Stimulated activated CD8-positive, alpha-beta memory T cell treated with anti-CD3 and anti-CD28 coated beads, Interleukin-15, amount 100 ng/mL, for 48 hours (primary cell): Measurements from ENCODE around the gene YPEL2.

Experiments
- DNase-seq, 2 donors: peaks; one replicate each; pipeline ENCODE4 v3.0.0-alpha.2; 2020; ENCODE audit warnings: low read depth in 2 of 2

The YPEL2 gene

DNA sequence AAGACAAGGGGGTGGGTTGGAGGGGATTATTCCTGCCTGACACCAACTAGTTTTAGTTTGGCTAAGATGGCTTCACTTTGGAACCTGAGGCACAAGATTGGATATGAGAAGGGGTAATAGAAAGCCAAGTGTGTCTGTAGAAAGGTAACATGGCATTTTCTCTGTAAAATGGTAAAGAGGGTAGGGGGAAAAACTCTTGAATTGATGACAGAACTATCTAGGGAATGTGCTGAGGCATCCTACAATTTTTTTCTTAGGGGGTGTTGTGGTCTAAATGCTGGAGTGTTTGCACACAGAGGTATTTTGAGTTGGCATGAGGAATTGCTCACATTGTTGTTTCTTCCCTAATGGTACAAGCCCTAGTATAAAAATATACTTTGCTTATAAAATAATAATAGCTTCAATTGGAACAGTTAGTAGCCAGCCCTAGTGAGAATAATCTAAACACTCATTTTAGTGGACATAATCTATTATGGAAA lies 25.8 kb downstream of the YPEL2 start:
- no peak for DNase-seq

DNA sequence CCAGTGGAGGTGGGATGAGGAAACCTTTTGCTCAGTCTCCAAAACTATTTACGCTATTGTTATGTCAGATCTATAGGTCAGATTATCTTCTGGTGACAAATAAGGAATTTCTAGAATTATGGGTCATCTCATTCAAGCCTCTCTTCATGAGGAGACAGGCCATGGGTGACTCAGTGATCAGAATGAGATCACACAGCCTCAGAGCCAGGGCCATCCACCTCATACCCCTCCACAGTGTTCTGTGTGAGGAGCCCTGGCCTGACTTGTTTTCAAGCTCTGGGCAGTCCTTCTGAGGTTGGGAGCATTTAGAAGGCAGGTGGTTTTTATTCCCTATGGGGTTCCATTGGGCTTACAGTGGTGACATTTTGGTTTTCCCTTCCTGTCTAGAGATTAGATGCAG lies 26.5 kb downstream of the YPEL2 start:
- DNase-seq, result peak in 1 of 2 donors; percentile 37

DNA sequence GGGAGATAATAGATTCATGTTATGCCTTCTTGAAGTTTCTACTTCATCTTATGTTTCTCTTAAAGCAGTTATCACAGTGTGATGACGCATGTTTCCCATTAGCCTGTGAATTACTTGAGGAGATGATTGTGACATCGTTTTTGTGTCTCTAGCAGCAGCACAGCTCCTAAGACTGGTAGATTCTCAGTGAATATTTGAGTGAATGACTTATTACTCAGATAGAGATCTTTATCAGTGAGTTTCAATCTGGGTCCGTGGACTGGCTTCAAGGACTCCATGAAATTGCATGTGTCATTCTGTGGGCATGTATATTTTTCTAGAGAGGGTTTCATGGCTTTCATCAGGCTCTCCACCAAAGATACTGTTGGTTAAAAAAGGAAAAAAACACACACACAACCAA lies 29.9 kb downstream of the YPEL2 start:
- DNase-seq, result peak in 1 of 2 donors; percentile 15

DNA sequence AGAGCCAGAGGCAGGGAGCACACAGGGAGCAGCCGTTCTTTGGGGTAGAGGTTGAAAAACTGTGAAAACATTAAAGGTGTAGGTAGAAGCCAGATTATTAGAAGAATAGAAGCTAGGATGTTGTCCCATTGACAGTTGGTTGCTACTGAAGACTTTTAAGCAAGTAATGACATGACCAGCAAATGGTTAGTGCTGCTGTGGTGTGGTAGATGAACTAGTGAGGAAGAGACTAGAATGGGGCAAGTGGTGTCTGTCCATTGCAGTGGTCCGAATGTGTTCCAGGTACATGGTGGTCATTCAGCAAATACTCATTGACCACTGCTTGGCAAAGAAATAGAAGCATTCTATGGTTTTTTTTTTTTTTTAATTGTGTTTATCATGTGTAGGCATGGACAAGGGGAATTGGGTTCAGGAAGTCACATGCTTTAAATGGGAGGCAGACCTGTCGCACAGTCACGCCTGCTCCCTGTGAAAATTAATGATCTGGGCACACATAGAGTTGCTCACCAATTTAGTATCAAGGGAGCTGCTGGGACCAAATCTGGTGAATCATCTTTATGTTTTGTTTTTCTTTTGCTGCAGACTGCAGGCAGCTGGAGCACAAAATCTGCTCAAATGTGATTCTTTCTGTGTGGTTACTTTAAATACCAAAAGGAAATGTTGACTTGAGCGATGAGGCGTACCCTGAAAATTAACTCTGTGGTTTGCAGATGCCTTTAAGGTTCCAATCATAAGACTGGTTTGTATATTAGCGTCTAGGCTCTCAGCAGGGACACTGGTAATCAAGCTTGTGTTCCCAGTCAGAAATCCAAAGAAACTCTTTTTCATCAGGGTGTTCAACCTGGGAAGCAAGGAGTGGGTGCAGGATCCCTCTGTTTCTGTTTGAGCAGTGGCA lies 30.7 kb downstream of the YPEL2 start:
- peak in 1 of 2 donors; percentile 16 for DNase-seq

DNA sequence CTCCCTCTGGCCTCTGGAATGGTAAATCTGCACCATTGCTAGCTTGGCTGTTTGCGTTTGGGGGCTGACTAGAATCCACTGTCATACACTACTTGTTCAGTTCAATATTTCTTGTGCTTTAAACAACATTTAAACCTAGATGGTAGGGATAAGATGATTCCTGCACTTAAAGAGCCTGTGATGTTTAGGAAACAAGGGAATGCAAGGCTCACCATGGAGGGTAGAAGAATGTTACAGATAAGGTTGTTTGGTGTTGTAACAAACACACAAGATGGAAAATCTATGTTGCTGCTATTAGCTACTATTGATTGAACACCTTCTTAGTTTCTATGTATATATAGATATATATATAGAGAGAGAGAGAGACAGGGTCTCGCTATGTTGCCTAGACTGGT lies 31.4 kb downstream of the YPEL2 start:
- DNase-seq, result no peak

DNA sequence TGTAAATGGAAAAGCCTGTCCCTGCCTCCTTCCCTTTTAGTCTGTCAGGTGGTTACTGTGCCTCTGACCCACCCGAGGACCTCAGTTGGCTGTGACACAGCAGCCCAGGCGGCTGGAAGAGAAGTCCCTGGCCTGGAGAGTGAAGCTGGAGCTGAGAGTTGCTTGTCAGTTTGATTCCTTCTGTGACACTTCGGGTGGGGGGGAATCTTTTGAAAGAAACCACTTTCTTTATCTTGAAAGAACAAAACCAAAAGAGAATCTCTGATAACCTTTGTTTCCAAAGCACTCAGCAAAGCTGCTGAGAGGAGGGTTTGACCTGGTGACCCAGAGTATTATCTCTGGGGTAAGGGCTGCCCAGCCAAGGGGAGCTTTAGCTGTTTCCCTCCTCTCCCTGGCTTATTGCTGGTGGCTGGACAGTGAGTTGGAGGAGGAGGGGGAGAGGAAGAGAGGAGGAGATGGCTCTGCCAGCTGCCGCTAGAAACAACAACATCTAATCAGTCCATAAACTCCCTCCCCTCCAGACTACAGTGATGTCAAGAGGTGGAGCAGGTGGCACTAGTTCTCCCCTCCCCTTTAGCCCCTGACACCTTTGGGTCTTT lies 34.0 kb downstream of the YPEL2 start:
- DNase-seq, result no peak

DNA sequence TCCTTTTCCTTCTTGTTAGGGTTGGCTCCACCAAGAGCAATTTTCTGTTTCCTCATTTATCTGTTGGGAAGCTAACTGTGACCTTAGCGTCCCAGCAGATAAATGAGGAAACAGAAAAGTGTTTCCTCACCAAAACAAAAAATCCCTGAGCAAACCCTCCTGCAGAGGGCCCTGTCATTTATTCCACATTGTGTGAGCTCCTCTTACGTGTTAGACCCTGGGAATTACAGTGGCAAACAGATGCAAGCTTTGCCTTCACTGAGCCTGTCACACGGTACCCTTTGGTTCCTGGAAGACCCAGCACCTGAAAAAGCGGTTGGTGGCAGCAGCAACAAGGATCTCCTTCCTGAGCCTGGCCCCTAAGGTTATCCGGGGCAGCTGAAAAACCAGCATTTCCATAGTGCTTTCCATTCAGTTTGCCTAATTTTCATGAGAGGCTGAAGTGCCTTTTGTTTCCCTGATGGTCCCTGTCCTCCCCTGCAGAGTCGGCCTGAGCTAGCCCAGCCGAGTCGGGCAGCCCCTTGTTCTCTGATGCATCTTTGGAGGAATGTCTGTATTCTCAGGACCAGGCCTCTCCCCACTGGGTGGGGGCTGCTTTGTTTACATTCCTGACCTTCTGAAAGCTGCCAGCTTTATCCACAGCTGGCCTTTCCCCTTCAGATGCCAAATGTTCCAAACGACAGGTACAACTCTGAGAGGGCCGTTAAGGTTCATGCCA lies 34.7 kb downstream of the YPEL2 start:
- DNase-seq, result no peak

DNA sequence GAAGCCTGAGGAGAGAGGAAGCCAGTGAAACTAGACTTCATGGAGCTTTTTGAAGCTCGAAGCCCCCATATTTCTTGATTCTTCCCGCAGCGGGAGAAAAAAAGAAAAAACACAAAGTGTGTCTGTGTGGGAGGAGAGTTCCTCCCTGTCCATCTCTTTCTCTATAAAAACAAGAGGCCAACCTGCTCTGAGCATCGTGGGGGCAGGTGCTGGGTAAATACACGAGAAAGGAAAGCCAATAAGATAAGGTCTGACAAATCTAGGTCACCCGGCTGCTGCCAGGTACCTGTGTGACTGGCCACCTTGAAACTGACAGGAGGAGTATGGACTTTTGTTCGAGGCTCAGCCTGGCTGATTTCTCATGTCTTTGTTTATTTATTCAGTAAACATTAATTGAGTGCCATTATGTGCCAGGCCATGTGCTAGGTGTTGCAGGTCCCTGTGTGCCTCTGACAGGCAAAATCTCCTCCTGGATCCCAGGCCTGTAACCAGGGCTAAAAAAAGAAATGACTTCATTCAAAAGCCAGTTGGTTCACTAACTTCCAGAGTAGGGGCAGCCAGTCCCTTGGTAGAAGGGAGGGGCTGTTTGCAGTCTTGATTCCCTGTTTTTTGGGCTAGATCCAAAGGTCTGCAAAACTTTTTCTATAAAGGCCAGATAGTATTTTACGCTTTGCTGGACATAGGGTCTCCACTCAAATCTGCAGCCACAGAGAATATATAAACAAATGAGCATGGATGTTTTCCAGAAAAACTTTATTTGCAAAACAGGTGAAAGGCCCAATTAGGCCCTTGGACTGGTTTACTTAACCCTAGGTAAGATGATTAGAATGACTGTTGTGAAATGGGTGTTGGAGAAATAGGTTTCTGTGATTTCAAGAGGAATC lies 35.6 kb downstream of the YPEL2 start:
- DNase-seq, result no peak

DNA sequence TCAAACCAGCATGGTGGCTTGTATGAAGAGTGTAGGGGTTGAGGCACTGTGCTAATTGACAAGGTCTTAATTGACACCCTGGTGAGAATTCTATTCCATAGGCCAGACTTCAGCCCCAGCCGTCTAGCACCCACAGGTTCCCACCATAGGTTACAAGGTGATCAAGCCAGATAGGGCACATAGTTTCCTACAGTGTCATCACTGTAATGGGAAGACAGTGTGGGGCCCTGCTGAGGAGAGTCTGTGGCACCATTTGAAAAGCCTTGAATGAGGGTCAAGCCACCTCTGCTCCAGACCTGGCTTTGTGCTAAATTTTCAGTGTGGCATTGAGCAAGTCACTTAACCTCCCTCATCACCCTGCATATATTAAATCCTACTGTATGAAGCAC lies 36.2 kb downstream of the YPEL2 start:
- DNase-seq, result no peak

DNA sequence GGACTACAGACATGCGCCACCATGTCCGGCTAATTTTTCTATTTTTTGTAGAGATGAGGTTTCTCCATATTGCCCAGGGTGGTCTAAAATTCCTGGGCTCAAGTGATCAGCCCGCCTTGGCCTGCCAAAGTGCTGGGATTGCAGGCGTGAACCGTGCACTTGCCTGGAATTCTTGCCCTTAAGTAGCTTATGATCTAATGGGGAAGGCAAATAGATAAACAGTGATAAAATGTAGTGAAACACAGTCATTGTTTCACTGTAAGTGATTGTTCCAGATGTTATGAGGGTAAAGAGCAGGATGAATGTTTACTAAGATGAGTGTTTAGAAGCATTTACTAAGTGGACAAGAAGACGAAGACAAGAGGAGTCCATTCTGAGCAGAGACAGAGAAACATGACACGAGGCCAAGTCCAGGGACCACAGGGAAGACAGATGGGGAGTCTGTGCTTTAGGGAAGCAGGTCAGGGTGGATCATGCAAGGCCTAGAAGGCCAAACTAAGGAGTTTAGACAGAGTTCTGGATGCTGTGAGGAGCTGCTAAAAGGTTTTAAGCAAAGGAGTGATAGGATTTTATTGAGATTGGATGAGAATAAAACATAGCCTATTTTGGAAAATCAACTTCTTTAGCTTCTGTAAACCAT lies 36.9 kb downstream of the YPEL2 start:
- no peak for DNase-seq

DNA sequence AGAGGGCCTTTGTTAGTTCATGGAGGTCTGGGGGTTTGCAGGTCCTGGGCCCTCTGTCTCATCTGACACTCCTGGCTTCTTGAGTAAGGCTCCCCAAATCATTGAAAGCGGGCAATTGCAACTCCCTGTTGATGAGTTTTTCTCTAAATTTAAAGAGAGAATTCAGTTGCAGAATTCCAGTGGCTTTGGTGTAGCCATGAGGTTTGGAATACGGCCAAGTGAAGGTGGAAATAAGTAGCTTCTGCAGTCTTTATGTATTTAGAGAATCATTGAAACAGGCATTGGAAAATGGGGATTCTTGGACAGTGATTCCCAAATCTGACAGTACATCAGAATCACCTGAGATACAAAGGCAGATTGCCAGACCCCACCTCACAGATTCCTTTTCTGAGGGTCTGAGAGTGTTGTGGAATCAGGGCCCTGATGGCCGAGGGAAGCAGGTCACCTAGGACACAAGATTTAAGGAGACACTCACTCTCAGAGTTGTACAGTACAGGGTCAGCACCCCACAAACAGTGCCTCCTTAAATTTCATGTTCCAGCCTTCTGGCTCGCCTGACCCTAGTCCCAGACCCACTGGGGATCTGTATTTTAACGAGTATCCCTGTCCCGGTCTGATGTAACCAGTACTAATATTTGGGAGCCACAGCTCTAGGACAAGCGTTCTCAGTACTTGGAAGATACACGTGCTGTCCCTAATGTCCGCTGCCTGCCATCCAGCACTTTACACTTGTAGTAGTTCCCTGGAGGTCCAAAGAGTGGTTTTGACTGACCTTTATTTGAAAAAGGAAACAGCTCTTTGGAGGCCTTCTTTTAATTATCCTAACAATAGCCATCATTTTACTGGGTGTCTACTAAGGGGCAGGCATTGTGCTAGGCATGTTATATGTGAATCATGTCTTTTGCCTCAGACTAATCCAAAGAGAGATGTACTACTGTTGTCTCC lies 37.8 kb downstream of the YPEL2 start:
- no peak for DNase-seq

DNA sequence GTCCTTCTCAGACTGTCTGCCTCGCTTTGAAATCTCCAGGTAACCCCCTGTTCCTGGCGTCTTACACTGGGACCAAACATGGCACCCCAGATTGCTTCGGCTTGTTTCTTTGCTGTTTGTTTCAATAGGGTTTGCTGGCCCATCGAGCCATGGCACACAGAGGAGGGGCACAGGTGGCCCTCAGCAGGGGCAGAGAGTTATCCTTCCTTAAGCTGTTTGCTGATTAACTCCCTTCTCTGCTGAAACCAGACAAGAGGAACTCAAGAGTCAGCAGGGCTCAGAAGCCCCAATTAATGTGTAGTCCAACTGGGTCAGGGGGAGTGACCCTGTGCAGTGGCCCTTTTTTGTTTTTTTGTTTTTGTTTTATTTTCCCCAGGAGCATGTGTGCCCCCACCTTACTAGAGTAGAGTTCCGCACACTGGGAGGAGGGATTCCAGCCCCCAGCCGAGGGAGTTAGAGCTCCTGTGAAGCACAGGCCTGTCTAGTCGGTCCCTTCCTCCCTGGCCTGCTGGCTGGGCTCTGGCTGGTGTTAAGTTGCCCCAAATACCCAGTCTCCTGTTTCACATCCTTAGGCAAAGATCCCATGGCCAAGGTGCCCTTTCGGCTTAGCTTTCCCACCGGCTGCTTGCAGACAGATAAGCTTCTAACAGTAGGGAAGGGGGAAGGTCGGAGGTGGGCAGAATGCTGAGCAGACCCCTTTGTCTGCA lies 39.3 kb downstream of the YPEL2 start:
- DNase-seq, result no peak

DNA sequence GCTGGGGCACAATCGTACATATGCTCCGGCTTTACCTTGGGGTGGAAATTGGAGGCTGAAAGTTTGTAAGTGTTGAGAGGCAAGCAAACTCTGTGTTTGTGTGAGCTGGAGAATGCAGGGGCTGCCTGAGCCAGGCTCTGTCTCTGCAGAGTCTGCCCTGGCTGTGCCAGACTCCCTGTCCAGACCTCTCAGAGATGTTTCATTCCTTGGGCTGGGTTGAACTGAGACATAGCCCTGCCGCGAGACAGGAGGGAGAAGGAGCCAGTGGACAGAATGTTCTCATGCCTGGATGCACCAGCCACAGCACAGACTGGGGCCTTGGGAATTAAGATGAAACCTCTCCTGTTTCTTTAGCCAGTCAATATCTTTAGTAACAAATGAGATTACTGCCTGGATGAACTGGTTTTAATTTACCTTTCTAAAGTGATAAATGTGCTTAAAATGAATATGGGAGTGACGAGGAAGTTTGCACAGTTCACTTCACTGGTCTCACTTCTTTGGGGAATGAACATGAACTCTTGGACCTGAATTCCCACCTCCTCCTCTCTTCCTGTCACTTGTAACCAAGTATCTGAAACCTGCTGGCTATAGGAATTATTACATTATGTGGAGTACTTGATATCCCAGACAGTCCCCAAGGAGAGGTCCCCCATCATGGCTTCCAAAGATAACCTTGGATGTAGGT lies 40.1 kb downstream of the YPEL2 start:
- no peak for DNase-seq

DNA sequence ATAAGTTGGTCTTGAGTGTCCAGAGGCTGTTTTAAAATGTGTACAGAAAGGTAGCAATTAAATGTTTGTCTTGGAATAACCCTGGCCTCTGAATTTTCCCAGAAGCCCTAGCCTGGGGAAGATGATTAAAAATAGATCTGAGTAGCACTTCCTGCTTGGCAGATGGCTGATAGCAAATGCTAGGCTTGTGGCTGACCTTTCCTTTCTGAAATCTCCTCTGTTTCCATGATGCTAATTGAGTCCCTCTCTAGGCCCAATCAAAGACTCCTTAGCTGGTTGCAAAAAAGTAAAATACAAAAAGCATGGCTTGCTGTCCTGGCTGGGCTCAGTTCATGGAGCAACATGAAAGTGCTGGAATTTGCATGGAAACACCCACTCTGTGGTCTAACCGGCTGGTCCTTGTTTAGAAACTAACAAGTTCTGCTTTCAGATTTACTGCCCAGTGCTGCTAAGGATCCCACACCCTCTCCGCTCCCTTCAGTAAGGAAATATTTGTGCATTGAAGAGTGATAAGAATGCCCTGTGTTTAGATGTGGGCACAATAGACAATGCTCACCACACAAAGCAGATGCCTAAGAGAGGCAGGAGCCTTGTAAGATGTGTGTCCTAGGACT lies 40.8 kb downstream of the YPEL2 start:
- no peak for DNase-seq

DNA sequence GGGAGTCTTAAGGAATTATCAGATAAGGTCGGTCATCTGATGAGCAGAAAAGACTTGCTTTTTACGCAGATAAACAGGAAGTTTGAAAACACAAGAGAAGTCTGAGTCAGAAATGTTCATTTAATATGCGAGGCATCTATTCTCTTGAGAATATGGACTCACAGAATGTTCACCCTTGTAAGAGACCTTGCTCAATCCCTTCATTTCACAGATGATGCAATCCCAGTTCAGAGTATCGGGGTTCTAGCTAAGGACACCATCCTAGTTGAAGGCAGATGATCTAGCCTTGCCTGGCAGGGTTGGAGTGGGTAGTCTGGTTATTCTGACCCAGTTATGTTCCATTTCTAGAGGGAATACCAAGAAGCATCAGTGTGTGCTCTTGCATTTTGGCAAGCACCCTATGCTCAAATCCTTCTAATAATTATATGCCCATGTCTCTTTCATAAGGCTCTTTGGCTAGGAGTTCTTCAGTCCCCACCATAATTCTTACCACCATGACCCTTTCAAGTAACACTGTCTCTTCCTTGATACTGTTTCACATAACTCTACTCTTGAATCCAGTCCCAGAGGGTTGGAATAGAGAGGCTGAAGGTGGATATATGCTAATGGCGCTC lies 42.5 kb downstream of the YPEL2 start:
- DNase-seq, result no peak

DNA sequence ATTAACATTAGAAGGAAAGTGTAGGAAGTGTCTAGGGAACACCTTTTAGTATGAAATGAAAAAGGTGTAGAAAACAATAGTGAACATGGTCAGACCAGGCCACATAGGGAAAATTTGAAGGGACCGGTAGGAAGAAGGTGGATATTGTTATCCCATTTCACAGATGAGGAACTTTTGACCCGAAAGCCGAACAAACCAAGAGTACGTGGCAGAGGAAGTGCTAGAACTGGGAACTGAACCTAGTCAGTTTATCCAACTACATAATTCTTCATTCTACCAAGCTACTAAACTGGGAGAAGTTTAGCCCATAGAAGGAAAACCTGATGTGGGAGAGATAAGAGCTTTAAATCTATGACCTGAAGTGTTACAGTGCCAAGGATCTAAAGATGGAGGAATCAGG lies 43.2 kb downstream of the YPEL2 start:
- DNase-seq, result no peak

DNA sequence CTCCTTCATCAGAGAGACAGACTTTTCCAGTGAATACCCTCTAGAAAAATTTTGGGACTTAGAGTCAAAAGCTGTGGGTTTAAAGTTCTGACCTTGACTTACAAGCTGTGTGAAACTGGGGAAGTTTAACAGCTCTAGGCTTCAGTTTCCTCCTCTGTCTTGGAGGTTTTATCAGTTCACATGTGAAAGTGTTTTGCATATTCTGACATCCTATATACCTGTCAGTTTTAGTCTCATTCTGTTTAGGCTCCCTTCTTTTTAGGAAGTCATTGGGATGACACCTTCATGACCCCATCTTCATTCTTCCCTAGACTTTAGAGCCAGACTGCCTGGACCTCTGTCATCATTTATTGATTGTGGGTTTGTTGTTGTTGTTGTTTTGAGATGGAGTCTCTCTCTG lies 44.4 kb downstream of the YPEL2 start:
- DNase-seq, result no peak

DNA sequence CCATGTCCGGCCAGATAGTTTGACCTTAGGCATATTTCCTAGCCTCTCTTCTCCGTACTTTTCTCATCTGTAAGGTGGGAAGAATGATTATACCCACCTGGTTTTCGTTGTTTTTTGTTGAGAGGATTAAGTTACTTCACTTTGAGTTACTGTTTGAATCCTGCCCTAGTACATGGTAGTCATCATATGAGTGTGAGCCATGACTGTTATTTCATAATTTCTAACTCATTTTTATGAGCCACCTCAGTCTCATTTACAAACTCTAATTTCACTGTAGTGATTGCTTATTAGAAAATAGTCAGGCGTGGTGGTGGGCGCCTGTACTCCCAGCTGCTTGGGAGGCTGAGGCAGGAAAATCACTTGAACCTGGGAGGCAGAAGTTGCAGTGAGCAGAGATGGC lies 45.1 kb downstream of the YPEL2 start:
- DNase-seq, result no peak
